AG04449 (cell line): ENCODE measurements around the gene FOXN3.

Experiments used
- CTCF ChIA-PET: fragments of 350-600 bp; formaldehyde crosslinking; extraction: SDS; loops from one replicate; lab custom pipeline; 2021; ENCODE audit warnings: antibody characterized with exemption; lab: Yijun Ruan, JAX
- POLR2A ChIA-PET: fragments of 400-600, 350-600 bp; formaldehyde crosslinking; extraction: SDS; loops from one replicate; lab custom pipeline; 2020; ENCODE audit warnings: antibody characterized with exemption, inconsistent platforms; lab: Yijun Ruan, JAX
- DNase-seq: peaks from one replicate; pipeline ENCODE4 v3.0.0-alpha.2; 2010; ENCODE audit warnings: low read depth, low spot score
- H3K4me3 ChIP-seq: 2 replicates; pipeline ENCODE4 v1.5.1; 2011; ENCODE audit warnings: low read depth, mild to moderate bottlenecking, control low read depth, low read length
- CTCF ChIP-seq: IDR thresholded peaks from one replicate; pipeline ENCODE4 v1.5.1; 2011; ENCODE audit warnings: mild to moderate bottlenecking, moderate library complexity, low read length, control low read depth, inconsistent platforms; ENCODE audit not compliant: insufficient read depth; ENCODE audit errors: missing control alignments

Gene FOXN3

GRCh38 chr14:89348722-89349121, 68.3 kb downstream of the FOXN3 start:
- ChIA-PET CTCF (interaction anchor here (1.2 kb wide), 1 partner anchor 22 kb away, joined by 4 read pairs; no protein-coding TSS in a partner anchor), POLR2A (no interaction called here)
- no peak overlapping the region for H3K4me3 ChIP-seq
- DNase-seq = no peak
- TF ChIP-seq CTCF = no peak

- POLR2A ChIA-PET = no interaction called here
- TF ChIP-seq CTCF = no peak
- CTCF ChIA-PET = interaction anchor here (1.2 kb wide), 1 partner anchor 23 kb away, joined by 4 read pairs; no protein-coding TSS in a partner anchor
- H3K4me3 ChIP-seq = no peak overlapping the region
- DNase-seq = no peak
These were observed 69.1 kb downstream of the FOXN3 start for GRCh38 chr14:89347885-89348284.

GRCh38 chr14:89344920-89345254, 72.1 kb downstream of the FOXN3 start:
- POLR2A ChIA-PET = no interaction called here
- TF ChIP-seq CTCF = no peak
- no peak for DNase-seq
- H3K4me3 ChIP-seq = no peak overlapping the region
- CTCF ChIA-PET = no interaction called here

GRCh38 chr14:89343356-89343755, 73.7 kb downstream of the FOXN3 start:
- no peak for DNase-seq
- POLR2A ChIA-PET = no interaction called here
- no peak overlapping the region for H3K4me3 ChIP-seq
- TF ChIP-seq CTCF = no peak
- CTCF ChIA-PET = interaction anchor here (1.2 kb wide), 1 partner anchor 317 kb away, joined by 3 read pairs; no protein-coding TSS in a partner anchor

- ChIA-PET CTCF (interaction anchor here (0.8 kb wide), 1 partner anchor 573 kb away, joined by 3 read pairs; no protein-coding TSS in a partner anchor), POLR2A (no interaction called here)
- TF ChIP-seq CTCF = no peak
- no peak overlapping the region for H3K4me3 ChIP-seq
- DNase-seq = no peak
These were observed 75.0 kb downstream of the FOXN3 start for GRCh38 chr14:89342049-89342448.

- no peak for TF ChIP-seq CTCF
- H3K4me3 ChIP-seq = no peak overlapping the region
- ChIA-PET POLR2A (no interaction called here), CTCF (interaction anchor here (1.8 kb wide), 1 partner anchor 300 kb away, joined by 4 read pairs; no protein-coding TSS in a partner anchor)
- no peak for DNase-seq
These were observed 76.5 kb downstream of the FOXN3 start for GRCh38 chr14:89340200-89341181.
